Endothelial cell of umbilical vein (primary cell): ENCODE data around the gene DNAJB13.

Experiments used
- CTCF ChIP-seq, 2 donors: IDR thresholded peaks; 1 replicate in 1 of 2; 2 replicates in 1 of 2; pipeline ENCODE4 v1.5.1; 2011; ENCODE audit warnings: low read length in 2 of 2, mild to moderate bottlenecking in 2 of 2, moderate library complexity in 2 of 2, control low read depth in 1 of 2, inconsistent platforms in 1 of 2, low read depth in 1 of 2; ENCODE audit not compliant: insufficient read depth in 1 of 2; ENCODE audit errors: extremely low read depth in 1 of 2
- EZH2 ChIP-seq: IDR thresholded peaks from 2 replicates; pipeline ENCODE4 v1.6.1; 2012; ENCODE audit warnings: borderline replicate concordance, low read depth, mild to moderate bottlenecking, moderate library complexity, low read length, inconsistent platforms; ENCODE audit not compliant: severe bottlenecking
- FOS ChIP-seq: IDR thresholded peaks from 2 replicates; pipeline ENCODE4 v1.6.1; 2011; ENCODE audit warnings: mild to moderate bottlenecking, low read length, moderate library complexity, borderline replicate concordance; ENCODE audit not compliant: insufficient read depth
- GATA2 ChIP-seq: IDR thresholded peaks from 2 replicates; pipeline ENCODE4 v1.7.0; 2011; ENCODE audit warnings: low read depth, mild to moderate bottlenecking, moderate library complexity, mixed read lengths, low read length; ENCODE audit not compliant: insufficient read length, insufficient read depth
- JUN ChIP-seq: IDR thresholded peaks from 2 replicates; pipeline ENCODE4 v1.6.1; 2011; ENCODE audit warnings: borderline replicate concordance, low read depth; ENCODE audit not compliant: insufficient read length, insufficient read depth
- MAX ChIP-seq: IDR thresholded peaks from 2 replicates; pipeline ENCODE4 v1.6.1; 2011; ENCODE audit not compliant: insufficient read depth, insufficient read length
- MYC ChIP-seq: IDR thresholded peaks from one replicate; pipeline ENCODE4 v1.6.1; 2011; ENCODE audit warnings: mild to moderate bottlenecking, low read depth, low read length
- POLR2A ChIP-seq: IDR thresholded peaks from 2 replicates; pipeline ENCODE4 v1.6.1; 2012; ENCODE audit warnings: low read depth, mild to moderate bottlenecking, control low read depth, low read length
- POLR2AphosphoS5 ChIP-seq: IDR thresholded peaks from 2 replicates; pipeline ENCODE4 v1.6.1; 2012; ENCODE audit warnings: low read depth, mild to moderate bottlenecking, control low read depth, low read length, moderate library complexity; ENCODE audit not compliant: insufficient read depth

- TF ChIP-seq MYC: no peak
- TF ChIP-seq CTCF (IDR thresholded peaks at IDR 0.05; ENCODE audit: extremely low read depth in 1 of 2, insufficient read depth in 1 of 2, low read depth in 1 of 2, low read length in 2 of 2): no peak
- no peak for TF ChIP-seq EZH2
- TF ChIP-seq POLR2A: no peak
- no peak for TF ChIP-seq POLR2AphosphoS5
- no peak for TF ChIP-seq FOS
- TF ChIP-seq MAX: no peak
- TF ChIP-seq GATA2: no peak
- TF ChIP-seq JUN: no peak
These were observed 27.8 kb downstream of the DNAJB13 start for GRCh38 chr11:73978576-73979086.
